GM19395 (cell line): ENCODE data around the gene NUMA1.
A peak's percentile ranks its signal among the peaks of the same experiment; 100 is the strongest.

Experiments used
- ATAC-seq: cut with Tn5 transposase; IDR thresholded peaks from one replicate; pipeline ENCODE4 v1.9.1; 2021; ENCODE audit warnings: mild to moderate bottlenecking, moderate library complexity; ENCODE audit not compliant: unreplicated experiment

NUMA1 gene

GRCh38 chr11:71977743-71978418 is 102.5 kb downstream of the NUMA1 start:
- ATAC-seq = peak; percentile 60

GRCh38 chr11:71977090-71977489 is 103.3 kb downstream of the NUMA1 start:
- ATAC-seq = no peak

GRCh38 chr11:71976551-71976950 is 103.8 kb downstream of the NUMA1 start:
- no peak for ATAC-seq

GRCh38 chr11:71971680-71972079 is 108.7 kb downstream of the NUMA1 start:
- no peak for ATAC-seq

- no peak for ATAC-seq
Observed at GRCh38 chr11:71964641-71965040, 115.7 kb downstream of the NUMA1 start.

GRCh38 chr11:71963468-71963867 is 116.9 kb downstream of the NUMA1 start:
- ATAC-seq = no peak

- peak; percentile 66 for ATAC-seq
Observed at GRCh38 chr11:71962428-71963038, 117.8 kb downstream of the NUMA1 start.

- no peak for ATAC-seq
Observed at GRCh38 chr11:71955898-71956456, 124.4 kb downstream of the NUMA1 start.
